HG02610 (cell line): ENCODE results near the gene PDAP1.
A peak's percentile ranks its signal among the peaks of the same experiment; 100 is the strongest.
"Not testable (repeated sequence)": the region's sequence is repeated elsewhere in the genome, so short reads cannot be mapped to it uniquely, and the experiment has no call there.

Experiments used
- ATAC-seq: cut with Tn5 transposase; IDR thresholded peaks from one replicate; pipeline ENCODE4 v1.9.1; 2021; ENCODE audit warnings: mild to moderate bottlenecking, moderate library complexity; ENCODE audit not compliant: unreplicated experiment

The PDAP1 gene

DNA sequence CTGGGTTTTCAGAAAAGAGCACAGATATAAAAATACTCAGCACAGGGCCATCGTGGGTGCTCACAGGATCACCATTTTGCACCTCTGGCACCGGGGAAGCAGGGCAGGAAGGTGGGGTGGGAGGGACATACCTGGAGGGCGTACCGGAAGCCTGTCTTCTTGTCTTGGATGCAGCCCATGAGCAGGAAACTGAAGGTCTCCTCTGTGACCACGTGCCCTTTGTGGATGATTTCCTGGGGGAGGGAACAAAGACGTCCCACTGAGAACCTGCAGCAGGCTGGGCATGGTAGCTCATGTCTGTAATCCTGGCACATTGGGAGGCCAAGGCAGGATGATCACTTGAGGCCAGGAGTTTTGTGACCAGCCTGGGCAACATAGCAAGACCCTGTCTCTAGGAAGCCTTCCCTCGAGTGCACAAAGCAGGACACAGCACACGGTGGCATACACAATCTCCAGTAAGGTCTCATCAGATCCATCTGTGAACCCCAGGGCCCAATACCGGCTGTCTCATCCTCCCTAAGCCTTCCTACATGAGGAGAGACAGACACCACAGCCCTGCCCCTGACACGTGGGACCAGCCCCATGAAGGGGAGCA lies 20.7 kb upstream of the PDAP1 start:
- no peak for ATAC-seq

DNA sequence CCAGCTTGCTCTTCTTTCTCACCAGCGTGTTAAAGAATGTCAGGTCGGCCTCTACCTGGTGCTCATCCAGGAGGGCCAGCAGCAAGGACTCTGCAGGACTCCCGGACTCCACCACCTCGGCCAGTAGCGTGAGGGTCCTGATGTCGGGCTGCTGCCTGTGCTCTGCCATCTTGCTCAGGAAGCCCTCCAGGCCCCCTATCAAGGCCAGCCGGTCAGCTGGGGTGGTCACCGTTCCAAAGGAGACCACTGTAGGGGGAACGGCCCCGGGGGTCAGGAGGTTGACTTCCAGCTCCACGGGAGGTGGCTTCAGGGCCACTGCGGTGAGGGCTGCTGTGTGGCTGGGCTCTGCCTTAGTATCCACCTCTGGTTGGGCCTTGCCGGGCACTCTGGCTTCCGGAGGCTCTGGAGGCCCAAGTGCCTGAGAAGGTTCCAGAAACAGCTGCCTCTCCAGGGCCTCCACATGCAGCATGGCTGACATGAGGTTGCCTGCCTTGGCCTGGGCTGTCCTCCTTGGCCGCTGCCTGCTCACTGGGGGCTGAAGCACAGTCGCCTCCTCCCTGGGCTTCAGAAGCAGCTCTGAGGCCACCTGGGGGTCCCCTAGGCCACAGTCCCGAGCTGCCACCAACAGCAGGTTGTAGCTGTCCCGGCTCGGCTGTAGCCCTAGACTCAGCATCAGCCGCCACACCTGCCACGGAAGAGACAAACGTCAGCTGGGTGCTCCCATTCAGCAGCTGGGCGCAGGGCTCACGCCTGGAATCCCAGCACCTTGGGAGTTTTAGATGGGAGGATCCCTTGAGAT lies 16.7 kb upstream of the PDAP1 start:
- ATAC-seq: no peak

DNA sequence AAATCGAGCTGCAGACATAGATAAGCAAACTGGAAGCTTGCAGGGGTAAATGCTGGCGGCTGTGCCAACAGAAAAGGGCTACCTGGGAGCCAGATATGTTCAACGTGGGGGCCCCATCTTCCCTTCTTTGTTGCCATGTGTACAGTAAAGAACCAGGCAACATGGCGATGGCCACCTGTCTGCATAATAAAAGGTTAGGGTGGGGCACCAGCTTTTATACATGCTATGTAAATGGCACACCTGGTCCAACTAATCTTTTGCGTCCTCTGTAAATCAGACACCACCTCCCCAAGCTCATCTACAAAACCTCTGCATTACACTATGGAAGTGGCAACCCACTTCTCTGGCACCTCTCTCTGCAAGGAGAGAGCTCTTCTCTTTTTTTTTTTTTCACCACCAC lies 14.2 kb upstream of the PDAP1 start:
- no peak for ATAC-seq

DNA sequence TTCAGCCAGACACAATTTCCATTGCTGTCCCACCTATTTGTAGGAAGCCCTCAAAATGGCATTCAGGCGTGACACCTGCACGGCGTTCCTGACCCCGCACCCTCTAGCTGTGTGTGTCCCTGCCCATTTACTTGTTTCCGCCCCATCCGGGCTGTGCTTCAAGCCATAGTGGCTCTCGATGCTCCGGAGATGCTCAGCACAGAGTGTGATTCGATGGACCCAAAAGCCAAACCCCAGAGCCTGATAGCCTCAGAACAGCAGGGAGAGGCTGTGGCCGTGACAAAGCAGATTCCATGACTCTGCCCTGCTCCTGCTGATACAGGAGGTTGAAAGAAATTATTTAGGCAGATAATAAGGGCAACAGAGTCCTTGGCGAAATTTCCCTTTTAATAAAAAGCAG lies 13.8 kb upstream of the PDAP1 start:
- ATAC-seq: no peak

DNA sequence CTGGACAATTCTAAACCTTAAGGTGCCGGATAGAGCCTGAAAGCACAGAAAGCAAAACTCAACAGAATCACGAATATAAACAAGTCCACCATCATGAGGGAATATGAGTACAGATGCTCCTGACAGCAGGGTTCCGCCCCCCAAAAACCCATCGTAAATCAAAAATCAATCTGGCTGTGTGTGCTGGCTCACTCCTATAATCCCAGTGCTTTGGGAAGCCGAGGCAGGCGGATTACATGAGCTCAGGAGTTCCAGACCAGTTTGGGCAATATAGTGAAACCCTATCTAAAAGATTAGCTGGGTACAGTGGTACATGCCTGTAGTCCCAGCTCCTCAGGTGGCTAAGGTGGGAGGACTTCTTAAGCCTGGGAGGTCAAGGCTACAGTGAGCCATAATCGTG lies 12.6 kb upstream of the PDAP1 start:
- ATAC-seq: no peak

DNA sequence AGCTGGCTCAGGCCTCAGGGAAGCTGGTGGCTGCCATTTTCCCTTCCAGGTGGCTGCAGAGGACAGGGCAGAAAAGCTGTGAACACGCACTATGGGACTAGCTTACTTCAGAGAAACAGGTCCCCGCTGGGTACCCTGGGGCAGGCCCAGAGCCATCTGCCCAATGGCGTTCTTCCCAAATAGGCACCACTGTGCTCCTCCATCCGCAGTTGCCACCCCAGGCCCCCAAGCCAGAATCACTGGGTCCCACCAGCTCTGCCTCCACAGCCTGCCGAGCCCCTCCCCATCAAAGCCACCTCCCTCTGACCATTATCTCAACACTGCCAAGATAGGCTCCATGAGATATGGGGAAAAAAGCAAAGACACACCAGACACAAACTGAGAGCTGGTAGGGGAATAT lies 11.8 kb upstream of the PDAP1 start:
- no peak for ATAC-seq

DNA sequence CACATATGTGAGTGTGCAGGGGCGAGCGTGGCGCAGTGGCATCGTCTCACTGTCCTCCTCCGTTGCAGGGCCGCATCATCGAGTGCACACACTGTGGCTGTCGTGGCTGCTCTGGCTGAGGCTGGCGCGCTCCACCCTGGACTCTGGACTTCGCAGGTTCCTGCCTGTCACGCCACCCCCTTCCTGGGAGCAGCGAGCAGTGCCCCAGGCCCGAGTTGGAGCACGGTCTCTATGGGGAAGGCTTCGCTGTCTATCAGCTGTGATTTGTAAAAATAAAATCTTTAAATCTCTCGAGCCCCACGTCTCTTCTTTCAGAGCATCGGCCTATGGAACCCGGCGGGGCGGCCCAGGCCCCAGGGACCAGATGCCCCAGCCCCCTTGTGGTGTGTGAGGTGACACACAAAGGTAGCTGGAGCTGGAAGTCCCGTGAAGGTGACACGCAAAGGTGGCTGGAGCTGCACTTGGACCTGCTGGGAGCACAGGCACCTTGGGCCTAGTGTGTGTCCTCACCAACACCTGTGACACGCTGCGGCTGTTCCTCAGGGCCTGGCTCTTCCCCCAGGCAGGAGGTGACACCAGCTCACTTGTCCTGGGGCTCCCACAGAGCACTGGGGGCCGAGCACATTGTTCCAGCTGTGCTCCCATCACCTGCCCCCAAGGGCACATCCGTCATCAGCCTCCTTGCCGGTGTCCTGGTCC lies 11.1 kb upstream of the PDAP1 start:
- ATAC-seq: no peak

DNA sequence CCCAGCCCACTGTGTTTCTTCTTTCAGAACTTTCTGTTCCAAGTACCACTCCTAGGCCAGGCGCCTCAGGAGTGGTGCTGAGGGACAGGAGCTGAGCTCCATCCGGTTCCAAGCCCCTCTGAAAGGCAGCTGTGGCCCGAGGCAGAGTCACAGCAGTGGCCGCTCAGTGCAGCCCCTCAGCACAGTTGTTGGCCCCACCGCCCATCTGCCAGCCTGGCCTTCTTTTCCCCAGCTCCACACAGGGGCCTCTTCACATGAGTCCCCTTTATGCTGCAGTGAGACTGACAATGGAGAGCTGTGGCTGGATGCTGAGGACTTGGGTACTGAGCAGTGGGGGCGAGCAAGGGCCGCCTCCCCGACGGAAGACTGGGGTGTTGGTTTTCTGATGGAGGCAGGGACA lies 9.9 kb upstream of the PDAP1 start:
- ATAC-seq: no peak

DNA sequence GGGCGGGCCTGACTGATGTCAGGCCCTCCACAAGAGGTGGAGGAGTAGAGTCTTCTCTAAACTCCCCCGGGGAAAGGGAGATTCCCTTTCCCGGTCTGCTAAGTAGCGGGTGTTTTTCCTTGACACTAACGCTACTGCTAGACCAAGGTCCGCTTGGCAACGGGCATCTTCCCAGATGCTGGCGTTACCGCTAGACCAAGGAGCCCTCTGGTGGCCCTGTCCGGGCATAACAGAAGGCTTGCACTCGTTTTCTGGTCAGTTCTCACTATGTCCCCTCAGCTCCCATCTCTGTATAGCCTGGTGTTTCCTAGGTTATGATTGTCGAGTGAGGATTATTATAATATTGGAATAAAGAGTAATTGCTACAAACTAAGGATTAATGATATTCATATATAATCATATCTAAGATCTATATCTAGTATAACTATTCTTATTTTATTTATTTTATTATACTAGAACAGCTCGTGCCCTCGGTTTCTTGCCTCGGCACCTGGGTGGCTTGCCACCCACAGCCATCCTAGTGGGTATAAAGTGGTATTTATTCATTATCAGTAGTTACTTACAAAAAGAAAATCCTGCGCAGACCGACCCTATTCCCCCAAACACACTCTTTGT lies 7.2 kb upstream of the PDAP1 start:
- not testable (repeated sequence) for ATAC-seq

DNA sequence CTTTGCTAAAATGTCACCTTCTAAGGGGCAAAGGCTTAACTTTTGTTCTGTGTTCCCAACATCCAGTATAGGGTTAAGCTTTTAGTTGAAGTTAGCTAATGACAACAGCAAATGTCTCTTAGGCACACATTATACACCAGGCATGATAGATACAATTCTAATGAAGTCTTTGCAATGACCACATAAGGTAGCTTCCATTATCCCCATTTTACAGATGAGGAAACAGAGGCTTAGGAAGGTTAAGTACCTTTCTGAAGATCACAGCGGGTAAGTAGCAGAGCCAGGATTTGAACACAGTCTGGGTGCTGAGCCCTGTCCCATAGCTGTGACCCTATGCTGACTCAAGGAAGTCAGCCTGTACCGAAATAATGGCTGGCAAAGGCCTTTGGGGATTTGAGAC lies 2.2 kb upstream of the PDAP1 start:
- no peak for ATAC-seq

DNA sequence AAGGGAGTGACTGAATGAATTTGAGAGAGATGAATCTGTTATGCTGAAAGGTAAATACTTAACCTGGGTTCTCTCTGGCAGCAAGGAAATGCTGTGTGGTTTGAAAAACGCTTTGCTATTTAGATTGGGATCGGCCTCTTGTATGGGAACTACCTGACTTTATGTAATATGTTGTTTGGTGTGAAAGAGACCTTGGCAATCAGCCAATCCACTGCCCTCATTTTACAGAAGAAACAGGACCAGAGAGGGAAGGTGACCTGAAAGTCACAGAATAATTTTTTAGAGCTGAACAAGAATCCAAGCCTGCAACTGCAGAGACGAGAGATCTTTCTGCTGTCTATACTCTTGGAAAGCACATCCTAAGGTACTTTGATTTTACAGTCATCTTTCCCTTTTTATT lies 1.4 kb upstream of the PDAP1 start:
- no peak for ATAC-seq

DNA sequence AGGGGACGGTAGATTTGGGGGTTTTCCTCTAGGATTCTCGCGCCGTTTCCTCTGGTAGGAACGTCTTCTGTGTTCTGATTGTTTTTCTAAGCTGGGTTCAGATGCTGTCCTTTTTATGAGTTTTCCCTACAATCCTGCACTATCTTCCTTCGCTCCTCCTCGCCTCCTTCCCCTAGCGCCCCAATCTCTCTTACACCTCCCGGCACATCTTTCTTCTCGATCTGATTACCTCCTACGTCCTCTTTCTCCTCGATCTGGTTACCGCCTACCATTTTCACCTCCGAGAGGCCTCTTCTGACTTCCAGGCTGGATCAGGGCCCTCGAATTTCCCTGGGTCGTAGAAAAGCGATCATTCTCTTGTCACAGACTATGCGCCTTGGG lies 785 bp upstream of the PDAP1 start:
- ATAC-seq: no peak

DNA sequence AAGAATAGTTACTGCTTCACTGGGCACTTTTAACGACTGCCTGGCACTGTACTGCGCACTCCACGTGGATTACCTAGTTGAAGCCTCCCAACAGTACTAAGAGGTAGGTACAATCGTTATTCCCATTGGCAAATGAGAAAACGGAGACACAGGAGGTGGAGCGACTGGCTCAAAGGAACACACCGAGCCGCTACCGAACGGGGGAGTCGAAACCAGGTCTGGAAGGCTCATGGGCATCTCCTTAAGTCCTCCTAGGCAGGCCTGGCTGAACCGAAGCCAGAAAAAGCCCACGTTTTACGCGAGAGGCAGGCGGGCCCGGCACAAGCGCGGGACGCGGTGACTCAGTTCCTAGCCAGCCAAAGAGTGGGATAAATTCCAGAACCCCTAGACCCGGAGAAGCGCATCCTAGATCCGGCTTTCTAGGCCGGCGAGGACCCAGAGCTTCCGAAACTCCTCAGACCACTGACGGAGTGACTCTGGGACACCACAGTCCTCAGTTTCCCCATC lies 472 bp downstream of the PDAP1 start:
- ATAC-seq: peak; percentile 7

DNA sequence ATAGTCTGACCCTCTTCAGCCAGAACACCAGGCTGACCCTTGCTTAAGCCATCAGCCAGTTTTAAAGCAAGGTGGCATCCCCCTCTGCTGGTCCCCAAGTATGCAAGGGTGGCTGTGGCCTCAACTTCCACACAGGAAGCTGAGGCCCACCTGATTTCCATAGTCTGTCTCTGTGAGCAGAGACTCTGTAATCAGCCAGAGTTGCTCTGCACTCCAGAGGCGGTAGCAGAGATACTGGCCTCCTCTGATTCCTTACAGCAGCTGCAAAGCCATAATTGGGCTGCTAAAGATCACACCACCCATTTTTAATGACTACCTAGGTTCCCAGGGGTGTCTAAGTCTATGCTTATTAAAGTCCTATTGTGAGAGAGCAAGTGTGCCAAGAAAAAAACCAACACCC lies 1.8 kb downstream of the PDAP1 start:
- ATAC-seq: no peak

DNA sequence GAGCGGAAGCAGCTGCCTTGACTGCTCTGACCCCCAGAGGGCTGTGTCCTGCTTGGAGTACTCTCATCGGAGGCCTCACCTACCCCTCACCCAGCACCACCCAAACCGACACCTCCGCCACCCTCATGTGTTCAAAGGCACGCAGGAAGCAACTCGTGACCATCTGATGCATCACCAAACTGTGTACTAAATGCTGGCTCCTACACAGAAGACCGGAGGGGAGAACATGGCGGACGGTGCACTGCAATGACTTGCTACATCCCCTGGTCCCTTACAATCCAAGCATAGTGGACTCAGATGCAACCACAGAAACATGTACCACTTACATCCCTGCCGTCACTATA lies 3.4 kb downstream of the PDAP1 start:
- ATAC-seq: no peak

DNA sequence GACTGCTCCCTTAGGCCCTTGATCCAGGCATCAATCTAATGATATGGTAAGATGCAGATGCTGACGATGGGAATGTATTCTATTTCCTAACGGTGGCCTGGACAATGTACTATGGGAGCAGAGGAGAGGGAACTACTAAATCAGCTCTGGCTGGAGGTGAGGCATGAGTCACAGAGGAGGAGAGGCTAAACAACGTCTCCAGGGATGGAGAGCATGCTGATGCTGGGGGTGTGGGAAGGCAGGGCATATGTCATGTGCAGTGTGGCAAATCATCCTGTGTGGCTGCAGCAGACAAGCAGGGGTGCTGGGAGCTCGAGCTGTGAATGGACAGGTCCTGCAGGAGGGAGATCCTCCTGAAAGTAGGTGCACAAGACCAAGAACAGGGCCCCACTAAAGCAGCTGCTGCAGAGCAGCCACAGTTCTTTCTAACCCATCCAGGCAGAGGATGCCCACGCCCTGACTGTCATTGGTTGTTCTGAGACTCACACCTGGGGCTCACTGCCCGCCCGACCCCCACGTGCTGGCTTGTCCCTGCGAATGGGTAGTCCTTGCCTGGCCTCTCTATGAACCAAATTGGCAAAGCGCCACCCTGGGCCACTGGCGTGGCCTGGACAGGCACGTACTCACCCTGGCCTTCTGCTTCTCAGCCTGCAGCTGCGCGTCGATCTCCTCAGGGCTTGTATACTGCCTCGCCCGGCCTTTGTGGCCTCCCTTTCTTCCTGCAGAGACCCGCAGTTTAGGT lies 4.0 kb downstream of the PDAP1 start:
- ATAC-seq: no peak

DNA sequence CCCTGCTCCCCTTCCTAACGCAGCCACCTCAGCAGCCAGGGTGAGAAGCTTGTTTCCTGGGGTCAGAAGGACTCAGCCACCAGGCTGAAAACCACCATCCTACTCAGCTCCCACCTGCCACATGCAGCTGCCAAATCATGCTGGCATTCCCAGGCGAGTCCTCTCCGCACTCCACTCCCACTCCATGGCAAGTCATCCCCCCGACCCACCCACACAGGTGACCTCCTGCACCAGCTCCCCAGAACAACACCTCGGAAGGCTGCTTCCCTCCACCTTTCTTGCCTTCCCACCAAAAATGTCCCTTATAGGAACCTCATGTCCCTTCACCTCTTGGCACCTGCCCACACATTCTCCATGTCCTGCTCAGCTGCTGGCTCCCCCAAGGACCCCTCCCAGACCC lies 4.6 kb downstream of the PDAP1 start:
- no peak for ATAC-seq

DNA sequence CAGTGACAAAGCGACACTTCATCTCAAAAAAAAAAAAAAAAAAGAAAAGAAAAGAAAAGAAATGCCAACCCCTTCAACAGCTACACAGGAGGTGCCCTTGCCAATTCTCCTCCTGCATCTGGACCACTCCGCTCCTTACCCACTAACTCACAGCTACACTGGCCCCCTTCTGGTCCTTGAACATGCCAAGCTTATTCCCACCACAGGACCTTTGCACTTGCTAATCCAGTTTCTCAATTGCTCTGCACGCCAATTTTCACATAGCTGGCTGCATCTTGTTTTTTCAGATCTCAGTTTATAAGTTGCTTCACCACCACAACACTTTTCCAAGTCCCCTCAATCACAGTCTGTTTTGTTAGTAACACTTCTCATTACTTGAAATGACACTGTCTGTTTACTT lies 5.5 kb downstream of the PDAP1 start:
- ATAC-seq: no peak

DNA sequence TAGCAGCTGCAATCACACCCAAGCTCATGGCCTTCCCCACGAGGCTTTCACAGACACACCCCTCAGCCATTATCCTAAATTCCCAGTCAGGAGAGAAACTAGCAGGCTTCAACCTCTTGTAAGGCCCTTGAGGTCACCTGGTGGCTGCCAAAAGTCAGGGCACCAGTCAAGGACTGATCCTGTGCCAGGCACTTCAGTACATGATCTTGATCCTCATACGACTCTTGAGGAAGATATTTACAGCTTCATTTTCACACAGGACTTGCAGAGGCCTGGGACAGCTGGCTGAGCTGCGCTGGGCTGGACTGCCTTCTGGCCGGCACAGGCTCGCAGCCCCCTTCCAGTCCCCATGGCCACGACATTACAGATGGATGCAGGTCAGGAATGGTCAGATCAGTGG lies 8.8 kb downstream of the PDAP1 start:
- ATAC-seq: no peak

DNA sequence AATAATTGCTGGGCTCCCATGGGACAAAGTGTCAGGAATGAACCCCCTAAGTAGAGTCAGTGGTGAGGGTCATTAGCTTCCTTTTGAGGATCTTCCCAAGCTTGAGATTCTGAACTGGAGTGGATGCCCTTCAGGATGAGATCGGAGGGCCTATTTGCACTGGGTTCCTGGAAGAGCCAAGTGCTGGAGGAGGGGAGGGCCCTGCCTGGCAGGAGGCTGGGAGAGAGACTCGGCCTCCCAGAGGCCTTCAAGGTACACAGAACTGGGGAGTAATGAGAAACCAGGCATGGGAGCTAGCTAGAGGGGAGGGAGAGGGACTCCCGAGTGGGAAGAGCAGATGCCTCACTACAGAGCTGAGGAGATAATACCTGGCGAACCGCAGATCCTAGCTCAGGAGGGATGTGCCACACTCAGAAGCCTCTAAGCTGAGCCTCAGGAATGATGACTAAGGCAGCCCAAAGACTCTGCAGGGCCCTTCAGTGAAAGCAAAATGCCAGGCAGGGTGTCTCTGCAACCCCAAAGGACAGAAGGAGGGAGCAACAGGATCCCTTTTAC lies 9.4 kb downstream of the PDAP1 start:
- ATAC-seq: no peak
